Measurements from ENCODE around the gene SCYGR3.

The SCYGR3 gene

GRCh38 chr2:227653419-227653818, 38.8 kb upstream of the SCYGR3 start:
- H3K9ac ChIP-seq (ENCODE audit: low read length) = no peak overlapping the region
- no peak overlapping the region for H3K27ac ChIP-seq (ENCODE audit: low read depth, low read length)
- no peak overlapping the region for H2AFZ ChIP-seq (ENCODE audit: low read depth, low read length, severe bottlenecking)
- no peak for TF ChIP-seq EZH2phosphoT487 (conservative IDR thresholded peaks at IDR 0.05; ENCODE audit: low read length)
- no peak for TF ChIP-seq CTCF (IDR thresholded peaks at IDR 0.05; ENCODE audit: insufficient read depth, low read length, poor library complexity, severe bottlenecking)
- H3K36me3 ChIP-seq (ENCODE audit: low read length) = no peaks in the 10 kb centered on the region
- no peaks in the 10 kb centered on the region for H4K20me1 ChIP-seq (ENCODE audit: low read depth, low read length)
- H3K27me3 ChIP-seq (ENCODE audit: low read length) = no peaks in the 10 kb centered on the region
- no peaks in the 10 kb centered on the region for H3F3A ChIP-seq (ENCODE audit: insufficient read depth)
- H3K4me3 ChIP-seq (ENCODE audit: insufficient read depth, low read length, poor library complexity, severe bottlenecking) = no peak overlapping the region
- no peaks in the 10 kb centered on the region for H3K79me2 ChIP-seq (ENCODE audit: insufficient read depth, low read length)
- no peak overlapping the region for H3K4me2 ChIP-seq (ENCODE audit: low read depth, low read length, poor library complexity, severe bottlenecking)
- no peaks in the 10 kb centered on the region for H3K9me3 ChIP-seq (ENCODE audit: insufficient read depth, low read length)
- no peaks in the 10 kb centered on the region for H3K9me2 ChIP-seq (replicated peaks; ENCODE audit: insufficient read depth, low read length)

GRCh38 chr2:227643990-227644551, 29.4 kb upstream of the SCYGR3 start:
- Histone ChIP-seq H3K9me3 (ENCODE audit: insufficient read depth, low read length) (no peaks in the 10 kb centered on the region), H3K4me2 (ENCODE audit: low read depth, low read length, poor library complexity, severe bottlenecking) (no peak overlapping the region), H2AFZ (ENCODE audit: low read depth, low read length, severe bottlenecking) (no peak overlapping the region), H3K79me2 (ENCODE audit: insufficient read depth, low read length) (no peaks in the 10 kb centered on the region), H3K9ac (ENCODE audit: low read length) (no peak overlapping the region), H3K4me3 (ENCODE audit: insufficient read depth, low read length, poor library complexity, severe bottlenecking) (no peak overlapping the region), H3F3A (ENCODE audit: insufficient read depth) (no peaks in the 10 kb centered on the region), H3K27me3 (ENCODE audit: low read length) (no peaks in the 10 kb centered on the region), H3K9me2 (replicated peaks; ENCODE audit: insufficient read depth, low read length) (no peaks in the 10 kb centered on the region), H3K36me3 (ENCODE audit: low read length) (no peaks in the 10 kb centered on the region), H4K20me1 (ENCODE audit: low read depth, low read length) (no peaks in the 10 kb centered on the region), H3K27ac (ENCODE audit: low read depth, low read length) (no peak overlapping the region)
- TF ChIP-seq CTCF (IDR thresholded peaks at IDR 0.05; ENCODE audit: insufficient read depth, low read length, poor library complexity, severe bottlenecking) (no peak), EZH2phosphoT487 (conservative IDR thresholded peaks at IDR 0.05; ENCODE audit: low read length) (no peak)

GRCh38 chr2:227642656-227643055, 28.0 kb upstream of the SCYGR3 start:
- Histone ChIP-seq H3K4me3 (ENCODE audit: insufficient read depth, low read length, poor library complexity, severe bottlenecking) (no peak overlapping the region), H3K79me2 (ENCODE audit: insufficient read depth, low read length) (no peaks in the 10 kb centered on the region), H3K4me2 (ENCODE audit: low read depth, low read length, poor library complexity, severe bottlenecking) (no peak overlapping the region), H2AFZ (ENCODE audit: low read depth, low read length, severe bottlenecking) (no peak overlapping the region), H3K27ac (ENCODE audit: low read depth, low read length) (no peak overlapping the region), H3K9me2 (replicated peaks; ENCODE audit: insufficient read depth, low read length) (no peaks in the 10 kb centered on the region), H3K9ac (ENCODE audit: low read length) (no peak overlapping the region), H3K27me3 (ENCODE audit: low read length) (no peaks in the 10 kb centered on the region), H3K9me3 (ENCODE audit: insufficient read depth, low read length) (no peaks in the 10 kb centered on the region), H3K36me3 (ENCODE audit: low read length) (no peaks in the 10 kb centered on the region), H4K20me1 (ENCODE audit: low read depth, low read length) (no peaks in the 10 kb centered on the region), H3F3A (ENCODE audit: insufficient read depth) (no peaks in the 10 kb centered on the region)
- TF ChIP-seq EZH2phosphoT487 (conservative IDR thresholded peaks at IDR 0.05; ENCODE audit: low read length) (no peak), CTCF (IDR thresholded peaks at IDR 0.05; ENCODE audit: insufficient read depth, low read length, poor library complexity, severe bottlenecking) (no peak)

All from SU-DHL-6 (cell line).